GM23338 (cell line): Measurements from ENCODE around the gene TMTC2.

Experiments
- EZH2 ChIP-seq: fragments of 200-600 bp; sonication (generic); IDR thresholded peaks from one replicate; pipeline ENCODE4 v1.8.0; 2017; ENCODE audit warnings: antibody characterized with exemption, mild to moderate bottlenecking, low read depth; ENCODE audit not compliant: unreplicated experiment
- TF ChIP-seq, protein P1 (sequence below), 2 experiments: fragments of 200-600 bp in 1 of 2; sonication (generic) in 1 of 2; conservative IDR thresholded peaks; 2 replicates each; pipeline versions ENCODE4 v1.5.1 to v1.6.1; 2016 to 2017; ENCODE audit warnings: antibody characterized with exemption in 2 of 2, low read depth in 2 of 2, mild to moderate bottlenecking in 2 of 2, moderate library complexity in 1 of 2
- TF ChIP-seq, protein P2 (sequence below): IDR thresholded peaks from one replicate; pipeline ENCODE4 v1.6.1; 2018; ENCODE audit warnings: antibody characterized with exemption; ENCODE audit not compliant: unreplicated experiment

DNA sequence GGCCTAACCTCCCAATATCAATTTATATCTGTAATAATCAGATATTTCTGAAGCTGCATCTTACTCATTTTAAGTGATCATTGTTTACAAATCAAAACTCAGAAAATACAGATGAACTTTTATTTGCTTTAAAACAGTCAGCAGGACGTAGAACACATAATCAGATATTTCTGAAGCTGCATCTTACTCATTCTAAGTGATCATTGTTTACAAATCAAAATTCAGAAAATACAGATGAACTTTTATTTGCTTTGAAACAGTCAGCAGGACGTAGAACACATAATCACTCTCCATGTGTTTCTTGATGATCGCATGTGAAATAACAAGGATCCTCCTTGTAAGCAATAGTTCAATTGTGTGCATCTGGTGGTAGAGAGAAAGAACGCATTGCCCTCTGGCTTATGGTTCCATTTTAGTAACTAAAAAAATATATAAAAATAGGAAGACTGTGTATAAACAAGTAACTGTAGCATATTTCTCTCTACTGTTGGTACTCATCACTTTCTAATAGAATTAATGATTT lies 15.0 kb upstream of the TMTC2 start:
- TF ChIP-seq EZH2 = no peak
- TF ChIP-seq, protein P1, sequence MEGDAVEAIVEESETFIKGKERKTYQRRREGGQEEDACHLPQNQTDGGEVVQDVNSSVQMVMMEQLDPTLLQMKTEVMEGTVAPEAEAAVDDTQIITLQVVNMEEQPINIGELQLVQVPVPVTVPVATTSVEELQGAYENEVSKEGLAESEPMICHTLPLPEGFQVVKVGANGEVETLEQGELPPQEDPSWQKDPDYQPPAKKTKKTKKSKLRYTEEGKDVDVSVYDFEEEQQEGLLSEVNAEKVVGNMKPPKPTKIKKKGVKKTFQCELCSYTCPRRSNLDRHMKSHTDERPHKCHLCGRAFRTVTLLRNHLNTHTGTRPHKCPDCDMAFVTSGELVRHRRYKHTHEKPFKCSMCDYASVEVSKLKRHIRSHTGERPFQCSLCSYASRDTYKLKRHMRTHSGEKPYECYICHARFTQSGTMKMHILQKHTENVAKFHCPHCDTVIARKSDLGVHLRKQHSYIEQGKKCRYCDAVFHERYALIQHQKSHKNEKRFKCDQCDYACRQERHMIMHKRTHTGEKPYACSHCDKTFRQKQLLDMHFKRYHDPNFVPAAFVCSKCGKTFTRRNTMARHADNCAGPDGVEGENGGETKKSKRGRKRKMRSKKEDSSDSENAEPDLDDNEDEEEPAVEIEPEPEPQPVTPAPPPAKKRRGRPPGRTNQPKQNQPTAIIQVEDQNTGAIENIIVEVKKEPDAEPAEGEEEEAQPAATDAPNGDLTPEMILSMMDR (conservative IDR thresholded peaks at IDR 0.05; ENCODE audit: low read depth in 2 of 2) = no peak
- TF ChIP-seq, protein P2, sequence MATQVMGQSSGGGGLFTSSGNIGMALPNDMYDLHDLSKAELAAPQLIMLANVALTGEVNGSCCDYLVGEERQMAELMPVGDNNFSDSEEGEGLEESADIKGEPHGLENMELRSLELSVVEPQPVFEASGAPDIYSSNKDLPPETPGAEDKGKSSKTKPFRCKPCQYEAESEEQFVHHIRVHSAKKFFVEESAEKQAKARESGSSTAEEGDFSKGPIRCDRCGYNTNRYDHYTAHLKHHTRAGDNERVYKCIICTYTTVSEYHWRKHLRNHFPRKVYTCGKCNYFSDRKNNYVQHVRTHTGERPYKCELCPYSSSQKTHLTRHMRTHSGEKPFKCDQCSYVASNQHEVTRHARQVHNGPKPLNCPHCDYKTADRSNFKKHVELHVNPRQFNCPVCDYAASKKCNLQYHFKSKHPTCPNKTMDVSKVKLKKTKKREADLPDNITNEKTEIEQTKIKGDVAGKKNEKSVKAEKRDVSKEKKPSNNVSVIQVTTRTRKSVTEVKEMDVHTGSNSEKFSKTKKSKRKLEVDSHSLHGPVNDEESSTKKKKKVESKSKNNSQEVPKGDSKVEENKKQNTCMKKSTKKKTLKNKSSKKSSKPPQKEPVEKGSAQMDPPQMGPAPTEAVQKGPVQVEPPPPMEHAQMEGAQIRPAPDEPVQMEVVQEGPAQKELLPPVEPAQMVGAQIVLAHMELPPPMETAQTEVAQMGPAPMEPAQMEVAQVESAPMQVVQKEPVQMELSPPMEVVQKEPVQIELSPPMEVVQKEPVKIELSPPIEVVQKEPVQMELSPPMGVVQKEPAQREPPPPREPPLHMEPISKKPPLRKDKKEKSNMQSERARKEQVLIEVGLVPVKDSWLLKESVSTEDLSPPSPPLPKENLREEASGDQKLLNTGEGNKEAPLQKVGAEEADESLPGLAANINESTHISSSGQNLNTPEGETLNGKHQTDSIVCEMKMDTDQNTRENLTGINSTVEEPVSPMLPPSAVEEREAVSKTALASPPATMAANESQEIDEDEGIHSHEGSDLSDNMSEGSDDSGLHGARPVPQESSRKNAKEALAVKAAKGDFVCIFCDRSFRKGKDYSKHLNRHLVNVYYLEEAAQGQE = no peak
